CD4-positive, alpha-beta T cell (primary cell): ENCODE data around the gene AIFM3. TPM values are rescaled to one million over a fixed set of nuclear protein-coding genes. Genes with fewer than 3 reads are reported as not detected.

Source experiments
- ATAC-seq: fragments of 200-7000 bp; cut with Tn5 transposase; one replicate; pipeline ENCODE4 v1.10.0; 2022; ENCODE audit warnings: mild to moderate bottlenecking; ENCODE audit not compliant: poor library complexity
- CTCF ChIA-PET: fragments of 350-600 bp; sonication (Branson Sonifier 250); formaldehyde crosslinking; loops from one replicate; lab custom pipeline; 2021; ENCODE audit warnings: antibody characterized with exemption, inconsistent platforms; lab: Charles Lee
- POLR2A ChIA-PET: fragments of 350-600 bp; sonication (Branson Sonifier 250); formaldehyde crosslinking; loops from one replicate; lab custom pipeline; 2021; ENCODE audit warnings: antibody characterized with exemption, inconsistent platforms; lab: Charles Lee
- DNase-seq, 14 experiments: peaks; one replicate each; pipeline ENCODE4 v3.0.0-alpha.2; 2013 to 2020; ENCODE audit warnings: mixed read lengths in 2 of 14
- H3K27ac ChIP-seq, 2 donors: one replicate each; pipeline versions ENCODE4 v1.5.1 to v1.7.0; 2013; ENCODE audit warnings: low read length in 2 of 2, low read depth in 1 of 2, mild to moderate bottlenecking in 1 of 2
- H3K27me3 ChIP-seq, 2 experiments: 1 replicate in 1 of 2; 2 replicates in 1 of 2; pipeline versions ENCODE4 v1.6.1 to v1.7.0; 2013; ENCODE audit warnings: low read length in 2 of 2, control low read depth in 1 of 2, mild to moderate bottlenecking in 1 of 2, moderate library complexity in 1 of 2; ENCODE audit not compliant: insufficient read depth in 2 of 2, control insufficient read depth in 1 of 2
- H3K36me3 ChIP-seq: one replicate; pipeline ENCODE4 v1.6.1; 2013; ENCODE audit warnings: low read length, control low read depth; ENCODE audit not compliant: insufficient read depth
- H3K4me1 ChIP-seq: one replicate; pipeline ENCODE4 v1.6.1; 2013; ENCODE audit warnings: low read length, control low read depth; ENCODE audit not compliant: insufficient read depth
- H3K4me3 ChIP-seq: one replicate; pipeline ENCODE4 v1.5.1; 2013; ENCODE audit warnings: mild to moderate bottlenecking, low read length, moderate library complexity
- H3K9me3 ChIP-seq, 2 experiments: 1 replicate in 1 of 2; 2 replicates in 1 of 2; pipeline versions ENCODE4 v1.6.1 to v1.7.0; 2013; ENCODE audit warnings: low read length in 2 of 2, mild to moderate bottlenecking in 2 of 2, control low read depth in 1 of 2, moderate library complexity in 1 of 2; ENCODE audit not compliant: control insufficient read depth in 1 of 2, insufficient read depth in 1 of 2
- H3K27ac Mint-ChIP-seq: one replicate; pipeline ENCODE4 v1.8.0; 2020; ENCODE audit warnings: mixed read lengths
- H3K27me3 Mint-ChIP-seq: one replicate; pipeline ENCODE4 v1.8.0; 2021; ENCODE audit warnings: mixed read lengths
- H3K36me3 Mint-ChIP-seq: one replicate; pipeline ENCODE4 v1.8.0; 2021; ENCODE audit warnings: low read depth, mixed read lengths
- H3K4me1 Mint-ChIP-seq: one replicate; pipeline ENCODE4 v1.8.0; 2021; ENCODE audit warnings: low read depth, mixed read lengths
- H3K4me3 Mint-ChIP-seq: one replicate; pipeline ENCODE4 v1.8.0; 2020; ENCODE audit warnings: mild to moderate bottlenecking, mixed read lengths
- H3K9me3 Mint-ChIP-seq: one replicate; pipeline ENCODE4 v1.8.0; 2020; ENCODE audit warnings: mixed read lengths
- CTCF ChIP-seq: fragments of 200-600 bp; IDR thresholded peaks from one replicate; pipeline ENCODE4 v1.8.0; 2022; ENCODE audit warnings: antibody characterized with exemption, mild to moderate bottlenecking
- intact Hi-C, 2 experiments: fragments of 100-400 bp; cut with DNase I in 1 of 2; cut with micrococcal nuclease in 1 of 2; formaldehyde crosslinking; loops; one replicate each; pipeline versions ENCODE4 v1.15.1 to v1.9.0; 2023 to 2025; cut with DNase I, micrococcal nuclease
- total RNA-seq, 174 experiments: library from RNA in 2 of 174; stranded (reverse) in 2 of 174; gene quantifications; one replicate each; pipeline ENCODE4 v1.2.3 and lab custom pipeline; 2021 to 2026

Gene AIFM3
- total RNA-seq, 2 experiments from 2014 or later, result 0.34 to 0.41 TPM

- no peaks in the 10 kb centered on the region for H3K27me3 ChIP-seq
- Mint-ChIP-seq H3K27ac (no peak overlapping the region), H3K36me3 (peaks cover 23% of the 10 kb centered on the region), H3K9me3 (no peaks in the 10 kb centered on the region), H3K4me3 (no peak overlapping the region), H3K27me3 (no peaks in the 10 kb centered on the region), H3K4me1 (no peaks in the 10 kb centered on the region)
- DNase-seq, result no peak
- ChIA-PET CTCF (no interaction called here), POLR2A (no interaction called here)
- ATAC-seq, result no peak
- intact Hi-C loops, result loop anchor here in 1 of 2 experiments (5.0 kb wide), 1 partner anchor 50 kb away; no protein-coding TSS in a partner anchor
- no peak for TF ChIP-seq CTCF
- peaks cover 11% of the 10 kb centered on the region for H3K4me1 ChIP-seq
- H3K27ac ChIP-seq, result no peak overlapping the region
- H3K4me3 ChIP-seq, result no peak overlapping the region
- no peaks in the 10 kb centered on the region for H3K9me3 ChIP-seq
- H3K36me3 ChIP-seq, result peaks cover 66% of the 10 kb centered on the region
Observed at GRCh38 chr22:20992456-20993303, 25.6 kb downstream of the AIFM3 start.

- no peak overlapping the region for H3K4me3 Mint-ChIP-seq
- intact Hi-C loops, result loop anchor here in 1 of 2 experiments (5.0 kb wide), 1 partner anchor 49 kb away; no protein-coding TSS in a partner anchor
- Histone ChIP-seq H3K36me3 (peaks cover 66% of the 10 kb centered on the region), H3K27me3 (no peaks in the 10 kb centered on the region), H3K4me3 (no peak overlapping the region), H3K9me3 (no peaks in the 10 kb centered on the region), H3K27ac (no peak overlapping the region), H3K4me1 (peaks cover 18% of the 10 kb centered on the region)
- no peak for TF ChIP-seq CTCF
- H3K36me3 Mint-ChIP-seq, result peaks cover 23% of the 10 kb centered on the region
- ATAC-seq (no peak), DNase-seq (no peak)
- H3K27me3 Mint-ChIP-seq, result no peaks in the 10 kb centered on the region
- ChIA-PET CTCF (no interaction called here), POLR2A (no interaction called here)
- no peak overlapping the region for H3K27ac Mint-ChIP-seq
- H3K4me1 Mint-ChIP-seq, result peaks cover 5% of the 10 kb centered on the region
- H3K9me3 Mint-ChIP-seq, result no peaks in the 10 kb centered on the region
Observed at GRCh38 chr22:20993304-20994127, 26.5 kb downstream of the AIFM3 start.

GRCh38 chr22:20994128-20994901 lies 27.3 kb downstream of the AIFM3 start:
- Histone ChIP-seq H3K4me1 (peaks cover 19% of the 10 kb centered on the region), H3K9me3 (no peaks in the 10 kb centered on the region), H3K36me3 (peaks cover 72% of the 10 kb centered on the region), H3K27me3 (no peaks in the 10 kb centered on the region), H3K27ac (no peak overlapping the region), H3K4me3 (no peak overlapping the region)
- ChIA-PET POLR2A (no interaction called here), CTCF (no interaction called here)
- Mint-ChIP-seq H3K27ac (no peak overlapping the region), H3K36me3 (peaks cover 30% of the 10 kb centered on the region), H3K9me3 (no peaks in the 10 kb centered on the region), H3K27me3 (no peaks in the 10 kb centered on the region), H3K4me3 (no peak overlapping the region), H3K4me1 (peaks cover 7% of the 10 kb centered on the region)
- intact Hi-C loops, result loop anchor here in 1 of 2 experiments (5.0 kb wide), 1 partner anchor 48 kb away; no protein-coding TSS in a partner anchor
- DNase-seq (peak in 1 of 14 experiments; percentile 14), ATAC-seq (no peak)
- no peak for TF ChIP-seq CTCF
